ENCODE results near the gene CLDN6. TPM values are rescaled to one million over a fixed set of nuclear protein-coding genes. Genes with fewer than 3 reads are reported as not detected.
A peak's percentile ranks its signal among the peaks of the same experiment; 100 is the strongest.

Gene CLDN6
- total and polyA plus RNA-seq, 9 of the 15 experiments (the other 6 are each of a cell fraction or from before 2014, with no cell fraction given) = 0.22 to 0.75 (median 0.38) TPM; not detected in 3

- TF ChIP-seq FOXM1 (IDR thresholded peaks at IDR 0.05; ENCODE audit: low read depth) (peak; percentile 52; the same call in 1 of the 2 replicates), FOXM1 (CRISPR knock-in tag; IDR thresholded peaks at IDR 0.05; ENCODE audit: low read depth) (no peak), ZNF280B (CRISPR knock-in tag; IDR thresholded peaks at IDR 0.05) (no peak), PHB (CRISPR knock-in tag; IDR thresholded peaks at IDR 0.05) (0 out of 2 replicates have a peak, but pooled peaks have one; percentile 54), PHF8 (IDR thresholded peaks at IDR 0.05; ENCODE audit: borderline replicate concordance, low read length) (peak; percentile 44; the same call in 1 of the 2 replicates), BRD9 (IDR thresholded peaks at IDR 0.05; ENCODE audit: low read depth, partially characterized antibody) (no peak), HDAC1 (IDR thresholded peaks at IDR 0.05) (no peak), SOX6 (IDR thresholded peaks at IDR 0.05) (peak; percentile 89), CREB3 (tag; conservative IDR thresholded peaks at IDR 0.05; ENCODE audit: low read depth) (peak; percentile 8; the same call in 1 of the 2 replicates), NR3C1 (CRISPR knock-in tag; IDR thresholded peaks at IDR 0.05) (no peak), UBTF (IDR thresholded peaks at IDR 0.05; ENCODE audit: borderline replicate concordance in 1 of 2, low read depth in 2 of 2, low read length in 2 of 2) (peak in 1 of 2 experiments; percentile 51; a peak in 1 of 4 replicates), NRF1 (conservative IDR thresholded peaks at IDR 0.05 in 1 of 2, IDR thresholded peaks at IDR 0.05 in 1 of 2) (peak in 1 of 2 experiments; percentile 14; a peak in 1 of 4 replicates), TFAP4 (CRISPR knock-in tag; IDR thresholded peaks at IDR 0.05; ENCODE audit: borderline replicate concordance) (peak; percentile 27), ILK (tag; IDR thresholded peaks at IDR 0.05; ENCODE audit: borderline replicate concordance, low read depth) (no peak), EGR1 (conservative IDR thresholded peaks at IDR 0.05) (no peak), CEBPG (CRISPR knock-in tag; IDR thresholded peaks at IDR 0.05) (no peak), CEBPG (tag; conservative IDR thresholded peaks at IDR 0.05 in 1 of 2, IDR thresholded peaks at IDR 0.05 in 1 of 2) (no peak), SMARCB1 (IDR thresholded peaks at IDR 0.05; ENCODE audit: insufficient read length, low read depth) (no peak), RBM15 (IDR thresholded peaks at IDR 0.05; ENCODE audit: insufficient read depth, low read length) (no peak), IRF2 (CRISPR knock-in tag; IDR thresholded peaks at IDR 0.05) (no peak), CREM (IDR thresholded peaks at IDR 0.05; ENCODE audit: low read depth) (0 out of 2 replicates have a peak, but pooled peaks have one; percentile 27), FOXK2 (conservative IDR thresholded peaks at IDR 0.05 in 1 of 2, IDR thresholded peaks at IDR 0.05 in 1 of 2; ENCODE audit: low read depth in 2 of 2) (peak; percentile 59 to 61)
Observed at GRCh38 chr16:3007059-3007956, 10.7 kb downstream of the CLDN6 start (continued).

Measured in K562 (cell line).